ENCODE data around the gene CFAP299.

DNA sequence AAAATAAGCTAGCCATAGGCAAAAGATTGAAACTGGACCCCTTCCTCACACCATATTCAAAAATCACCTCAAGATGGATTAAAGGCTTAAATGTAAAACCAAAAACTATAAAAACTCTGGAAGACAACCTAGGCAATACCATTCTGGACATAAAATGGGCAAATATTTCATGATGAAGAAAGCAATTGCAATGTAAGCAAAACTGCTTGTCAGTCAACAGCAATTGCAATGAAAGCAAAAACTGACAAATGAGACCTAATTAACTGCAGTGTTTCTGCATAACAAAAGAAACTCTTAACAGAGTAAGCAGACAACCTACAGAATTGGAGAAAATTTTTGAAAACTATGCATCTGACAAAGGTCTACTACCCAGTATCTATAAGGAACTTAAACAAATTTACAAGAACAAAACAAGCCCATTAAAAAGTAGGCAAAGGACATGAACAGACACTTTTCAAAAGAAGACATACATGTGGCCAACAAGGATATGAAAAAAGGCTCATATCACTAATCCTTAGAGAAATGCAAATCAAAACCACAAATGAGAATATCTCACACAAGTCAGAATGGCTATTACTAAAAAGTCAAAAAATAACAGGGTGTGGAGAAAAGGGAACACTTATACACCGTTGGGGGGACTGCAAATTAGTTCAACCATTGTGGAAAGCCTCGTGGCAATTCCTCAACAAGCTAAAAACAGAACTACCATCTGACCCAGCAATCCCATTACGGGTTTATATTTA, 46.7 kb downstream of the CFAP299 start:
- TF ChIP-seq USF1 (IDR thresholded peaks at IDR 0.05): no peak
- TF ChIP-seq YY1 (IDR thresholded peaks at IDR 0.05; ENCODE audit: low read depth): no peak
- no peak for TF ChIP-seq EGR1 (IDR thresholded peaks at IDR 0.05)
- TF ChIP-seq FOXM1 (IDR thresholded peaks at IDR 0.05; ENCODE audit: borderline replicate concordance, low read depth): no peak
- no peak for TF ChIP-seq EP300 (IDR thresholded peaks at IDR 0.05; ENCODE audit: borderline replicate concordance)
- TF ChIP-seq NFIC (IDR thresholded peaks at IDR 0.05): no peak
- no peak for TF ChIP-seq CREB1 (IDR thresholded peaks at IDR 0.05; ENCODE audit: low read depth)

Data from Ishikawa (cell line).